GM18502 (cell line): Measurements from ENCODE around the gene GABRG2.

Experiments used
- ATAC-seq: cut with Tn5 transposase; IDR thresholded peaks from one replicate; pipeline ENCODE4 v1.9.1; 2021; ENCODE audit warnings: mild to moderate bottlenecking; ENCODE audit not compliant: unreplicated experiment, poor library complexity

GABRG2 gene

GRCh38 chr5:162187371-162187770, 119.8 kb downstream of the GABRG2 start:
- no peak for ATAC-seq

DNA sequence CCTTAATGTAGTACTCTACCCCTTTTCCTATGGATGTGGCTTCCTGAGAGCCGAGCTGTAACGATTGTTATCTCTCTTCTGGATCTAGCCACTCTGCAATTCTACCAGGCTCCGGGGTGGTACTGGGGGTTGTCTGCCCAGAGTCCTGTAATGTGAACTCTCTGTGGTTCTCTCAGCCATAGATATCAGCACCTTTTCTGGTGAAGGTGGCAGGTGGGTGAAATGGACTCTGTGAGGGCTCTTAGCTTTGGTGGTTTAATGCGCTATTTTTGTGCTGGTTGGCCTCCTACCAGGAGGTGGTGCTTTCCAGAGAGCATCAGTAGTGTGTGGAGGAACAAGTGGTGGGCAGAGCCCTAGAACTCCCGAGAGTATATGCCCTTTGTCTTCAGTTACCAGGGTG, 122.1 kb downstream of the GABRG2 start:
- no peak for ATAC-seq

DNA sequence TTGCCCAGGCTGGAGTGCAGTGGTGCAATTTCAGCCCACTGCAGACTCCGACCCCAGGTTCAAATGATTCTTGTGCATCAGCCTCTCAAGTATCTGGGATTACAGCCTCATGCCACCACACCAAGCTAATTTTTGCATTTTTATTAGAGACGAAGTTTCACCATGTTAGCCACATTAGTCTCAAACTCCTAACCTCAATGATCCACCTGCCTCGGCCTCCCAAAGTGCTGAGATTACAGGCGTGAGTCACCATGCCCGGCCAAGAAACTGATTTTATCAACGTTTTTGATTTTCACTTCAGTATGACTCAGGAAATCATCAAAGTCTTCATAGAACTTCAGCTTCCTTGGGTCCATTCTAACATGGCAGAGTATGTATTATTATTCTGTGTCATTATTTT, 125.4 kb downstream of the GABRG2 start:
- ATAC-seq = no peak

DNA sequence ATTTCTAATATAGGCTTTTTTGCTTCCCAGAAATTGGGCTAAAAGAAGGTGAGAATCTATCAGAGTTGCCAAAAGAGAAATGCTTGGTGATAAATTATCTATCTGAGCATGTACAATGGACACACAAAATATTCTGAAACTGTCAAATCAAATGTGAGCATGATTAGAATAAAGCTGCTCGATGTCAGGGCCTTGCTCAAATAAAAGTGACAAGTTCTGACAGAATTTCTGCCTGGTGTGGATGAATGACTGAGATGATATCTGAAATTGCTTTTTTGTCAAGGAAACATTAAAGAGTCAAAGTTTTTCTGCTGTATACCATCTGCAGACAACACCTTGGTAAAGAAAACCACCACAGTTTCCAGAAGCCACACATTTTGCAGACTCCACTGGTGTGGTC, 128.8 kb downstream of the GABRG2 start:
- ATAC-seq = no peak

DNA sequence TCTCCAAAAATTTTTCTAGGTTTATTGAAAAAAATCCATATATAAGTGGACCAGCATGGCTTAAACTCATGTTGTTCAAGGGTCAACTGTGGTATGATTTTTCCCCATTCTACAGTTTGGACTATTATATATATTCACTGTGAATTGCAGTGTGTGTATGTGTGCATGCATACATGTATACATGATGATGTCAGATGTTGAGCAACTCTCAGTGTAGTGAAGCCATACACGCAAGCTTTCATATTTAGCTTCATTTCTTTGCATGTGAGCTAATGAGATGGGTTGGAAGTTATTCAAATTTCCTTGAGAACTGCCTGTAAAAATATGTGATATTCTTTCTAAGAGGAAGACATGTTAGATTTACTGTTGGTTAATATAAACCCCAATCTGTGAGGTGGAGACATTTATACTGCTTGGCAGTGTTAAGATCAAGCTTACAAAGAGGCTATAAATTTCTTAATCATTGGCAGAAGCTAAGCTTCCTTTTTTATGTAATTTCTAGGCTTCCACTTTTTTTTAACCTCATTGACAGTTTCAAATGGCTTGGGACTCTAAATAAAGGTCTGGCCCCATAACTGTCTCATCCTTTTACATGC, 134.8 kb downstream of the GABRG2 start:
- ATAC-seq = no peak
